ENCODE measurements around the gene FYN.
"Not testable (repeated sequence)": the region's sequence is repeated elsewhere in the genome, so short reads cannot be mapped to it uniquely, and the experiment has no call there.

The FYN gene

GRCh38 chr6:111873178-111874024, at the start of gene FYN:
FYN (minus strand) TSS chr6:111873452; CDS start chr6:111720051, 153,401 bp downstream.
- DNase-seq (ENCODE audit: low spot score): peak; percentile 93

- peak; percentile 6 for DNase-seq (ENCODE audit: low spot score)
Measured at GRCh38 chr6:111922454-111923297, 49.4 kb upstream of the FYN start.

GRCh38 chr6:111921103-111921502, 47.9 kb upstream of the FYN start:
- DNase-seq (ENCODE audit: low spot score): no peak

- no peak for DNase-seq (ENCODE audit: low spot score)
Measured at GRCh38 chr6:111920578-111920977, 47.3 kb upstream of the FYN start.

GRCh38 chr6:111918825-111919224, 45.6 kb upstream of the FYN start:
- DNase-seq (ENCODE audit: low spot score): no peak

GRCh38 chr6:111916747-111917146, 43.5 kb upstream of the FYN start:
- DNase-seq (ENCODE audit: low spot score): no peak

GRCh38 chr6:111914617-111915016, 41.4 kb upstream of the FYN start:
- no peak for DNase-seq (ENCODE audit: low spot score)

- DNase-seq (ENCODE audit: low spot score): no peak
Measured at GRCh38 chr6:111912904-111913303, 39.7 kb upstream of the FYN start.

- no peak for DNase-seq (ENCODE audit: low spot score)
Measured at GRCh38 chr6:111911428-111911827, 38.2 kb upstream of the FYN start.

GRCh38 chr6:111909238-111909637, 36.0 kb upstream of the FYN start:
- no peak for DNase-seq (ENCODE audit: low spot score)

GRCh38 chr6:111908365-111908764, 35.1 kb upstream of the FYN start:
- DNase-seq (ENCODE audit: low spot score): not testable (repeated sequence)

- DNase-seq (ENCODE audit: low spot score): no peak
Measured at GRCh38 chr6:111900735-111901134, 27.5 kb upstream of the FYN start.

- no peak for DNase-seq (ENCODE audit: low spot score)
Measured at GRCh38 chr6:111899531-111899930, 26.3 kb upstream of the FYN start.

- no peak for DNase-seq (ENCODE audit: low spot score)
Measured at GRCh38 chr6:111898452-111898851, 25.2 kb upstream of the FYN start.

GRCh38 chr6:111894951-111895350, 21.7 kb upstream of the FYN start:
- DNase-seq (ENCODE audit: low spot score): no peak

- no peak for DNase-seq (ENCODE audit: low spot score)
Measured at GRCh38 chr6:111894272-111894671, 21.0 kb upstream of the FYN start.

- no peak for DNase-seq (ENCODE audit: low spot score)
Measured at GRCh38 chr6:111892431-111892830, 19.2 kb upstream of the FYN start.

GRCh38 chr6:111890988-111891387, 17.7 kb upstream of the FYN start:
- no peak for DNase-seq (ENCODE audit: low spot score)

GRCh38 chr6:111888928-111889695, 15.9 kb upstream of the FYN start:
- DNase-seq (ENCODE audit: low spot score): no peak

- DNase-seq (ENCODE audit: low spot score): not testable (repeated sequence)
Measured at GRCh38 chr6:111886793-111887192, 13.5 kb upstream of the FYN start.

- no peak for DNase-seq (ENCODE audit: low spot score)
Measured at GRCh38 chr6:111885373-111886027, 12.2 kb upstream of the FYN start.

- no peak for DNase-seq (ENCODE audit: low spot score)
Measured at GRCh38 chr6:111884068-111884467, 10.8 kb upstream of the FYN start.

Data from SW480 (cell line).